GM20431 (cell line): ENCODE data around the gene ZNF8.
"Not testable (repeated sequence)": the region's sequence is repeated elsewhere in the genome, so short reads cannot be mapped to it uniquely, and the experiment has no call there.

ENCODE experiments used
- in situ Hi-C: fragments of 300-500 bp; cut with MseI, MboI; formaldehyde crosslinking; loops from one replicate; pipeline ENCODE4 v1.15.0; 2020; ENCODE audit warnings: low sequenced_read_pairs; ENCODE audit not compliant: unreplicated experiment

The ZNF8 gene

GRCh38 chr19:58278541-58279041 lies at the start of gene ZNF8:
Gene ZNF8, plus strand, starts transcription at chr19:58278955. Its CDS starts 127 bp downstream, at chr19:58279082.
- in situ Hi-C loops, result no loop called here

GRCh38 chr19:58229255-58229639 lies 49.5 kb upstream of the ZNF8 start:
- in situ Hi-C loops, result no loop called here

GRCh38 chr19:58237324-58237723 lies 41.4 kb upstream of the ZNF8 start:
- in situ Hi-C loops, result no loop called here

GRCh38 chr19:58243351-58243750 lies 35.4 kb upstream of the ZNF8 start:
- in situ Hi-C loops, result no loop called here

- in situ Hi-C loops, result no loop called here
Measured at GRCh38 chr19:58248886-58249285, 29.9 kb upstream of the ZNF8 start.

- in situ Hi-C loops, result no loop called here
Measured at GRCh38 chr19:58252102-58252685, 26.6 kb upstream of the ZNF8 start.

- in situ Hi-C loops, result not testable (repeated sequence)
Measured at GRCh38 chr19:58258259-58258658, 20.5 kb upstream of the ZNF8 start.

GRCh38 chr19:58261600-58261967 lies 17.2 kb upstream of the ZNF8 start:
- in situ Hi-C loops, result no loop called here

GRCh38 chr19:58261968-58262921 lies 16.5 kb upstream of the ZNF8 start:
- in situ Hi-C loops, result no loop called here

- in situ Hi-C loops, result no loop called here
Measured at GRCh38 chr19:58262922-58263296, 15.8 kb upstream of the ZNF8 start.

GRCh38 chr19:58265100-58265499 lies 13.7 kb upstream of the ZNF8 start:
- in situ Hi-C loops, result no loop called here

GRCh38 chr19:58268344-58268743 lies 10.4 kb upstream of the ZNF8 start:
- in situ Hi-C loops, result no loop called here

- in situ Hi-C loops, result no loop called here
Measured at GRCh38 chr19:58274771-58275201, 4.0 kb upstream of the ZNF8 start.

GRCh38 chr19:58275564-58275963 lies 3.2 kb upstream of the ZNF8 start:
- in situ Hi-C loops, result no loop called here

- in situ Hi-C loops, result no loop called here
Measured at GRCh38 chr19:58277197-58277596, 1.6 kb upstream of the ZNF8 start.

- in situ Hi-C loops, result no loop called here
Measured at GRCh38 chr19:58277748-58278540, 811 bp upstream of the ZNF8 start.

GRCh38 chr19:58279042-58279924 lies 528 bp downstream of the ZNF8 start:
- in situ Hi-C loops, result no loop called here

- in situ Hi-C loops, result no loop called here
Measured at GRCh38 chr19:58279925-58280316, 1.2 kb downstream of the ZNF8 start.

GRCh38 chr19:58284199-58284598 lies 5.4 kb downstream of the ZNF8 start:
- in situ Hi-C loops, result no loop called here

GRCh38 chr19:58291943-58292342 lies 13.2 kb downstream of the ZNF8 start:
- in situ Hi-C loops, result no loop called here
